Mesenchymal stem cell (in vitro differentiated cells and primary cell): ENCODE results near the gene IFFO2.

Experiments used
- DNase-seq: peaks from one replicate; pipeline ENCODE4 v3.0.0-alpha.2; 2013
- H2AFZ ChIP-seq: one replicate; pipeline ENCODE4 v1.6.1; 2013; ENCODE audit warnings: low read depth, mild to moderate bottlenecking, control low read depth, inconsistent platforms, low read length, moderate library complexity
- H2AK5ac ChIP-seq: 2 replicates; pipeline ENCODE4 v1.6.1; 2013; ENCODE audit warnings: low read length, moderate library complexity, mild to moderate bottlenecking, inconsistent platforms; ENCODE audit not compliant: severe bottlenecking
- H2BK120ac ChIP-seq: one replicate; pipeline ENCODE4 v1.6.1; 2013; ENCODE audit warnings: low read depth, mild to moderate bottlenecking, inconsistent platforms, low read length, moderate library complexity
- H2BK12ac ChIP-seq, 2 experiments: one replicate each; pipeline ENCODE4 v1.6.1; 2013; ENCODE audit warnings: inconsistent platforms in 2 of 2, low read length in 2 of 2, mild to moderate bottlenecking in 2 of 2, moderate library complexity in 2 of 2, control low read depth in 1 of 2
- H2BK15ac ChIP-seq: one replicate; pipeline ENCODE4 v1.6.1; 2013; ENCODE audit warnings: mild to moderate bottlenecking, low read depth, inconsistent platforms; ENCODE audit not compliant: poor library complexity, severe bottlenecking
- H2BK5ac ChIP-seq: 2 replicates; pipeline ENCODE4 v1.6.1; 2013; ENCODE audit warnings: low read depth, mild to moderate bottlenecking, low read length, control low read depth, inconsistent platforms; ENCODE audit not compliant: poor library complexity, severe bottlenecking
- H3K14ac ChIP-seq, 2 experiments: one replicate each; pipeline ENCODE4 v1.6.1; 2013; ENCODE audit warnings: inconsistent platforms in 2 of 2, low read length in 2 of 2, control low read depth in 1 of 2, mild to moderate bottlenecking in 1 of 2, moderate library complexity in 1 of 2
- H3K18ac ChIP-seq, 2 experiments: one replicate each; pipeline ENCODE4 v1.6.1; 2013; ENCODE audit warnings: inconsistent platforms in 2 of 2, low read length in 2 of 2, control low read depth in 1 of 2, low read depth in 1 of 2, mild to moderate bottlenecking in 1 of 2
- H3K23ac ChIP-seq, 2 experiments: one replicate each; pipeline ENCODE4 v1.6.1; 2013; ENCODE audit warnings: inconsistent platforms in 2 of 2, low read length in 2 of 2, mild to moderate bottlenecking in 2 of 2, moderate library complexity in 2 of 2, control low read depth in 1 of 2
- H3K27ac ChIP-seq: 2 replicates; pipeline ENCODE4 v1.5.1; 2013; ENCODE audit warnings: mild to moderate bottlenecking, moderate library complexity, low read length, control low read depth, inconsistent platforms; ENCODE audit not compliant: poor library complexity, severe bottlenecking
- H3K27me3 ChIP-seq, 2 experiments: 2 replicates each; pipeline versions ENCODE4 v1.6.1 to v1.7.0; 2013; ENCODE audit warnings: low read length in 2 of 2, mild to moderate bottlenecking in 2 of 2, moderate library complexity in 2 of 2, control low read depth in 1 of 2, inconsistent platforms in 1 of 2; ENCODE audit not compliant: control insufficient read depth in 1 of 2, insufficient read depth in 1 of 2
- H3K36me3 ChIP-seq, 2 experiments: 2 replicates each; pipeline versions ENCODE4 v1.6.1 to v1.7.0; 2013; ENCODE audit warnings: low read length in 2 of 2, control low read depth in 1 of 2, inconsistent platforms in 1 of 2, low read depth in 1 of 2, mild to moderate bottlenecking in 1 of 2; ENCODE audit not compliant: insufficient read depth in 2 of 2, control insufficient read depth in 1 of 2
- H3K4ac ChIP-seq, 2 experiments: one replicate each; pipeline ENCODE4 v1.6.1; 2013; ENCODE audit warnings: inconsistent platforms in 2 of 2, low read length in 2 of 2, mild to moderate bottlenecking in 2 of 2, moderate library complexity in 2 of 2, control low read depth in 1 of 2, low read depth in 1 of 2
- H3K4me1 ChIP-seq: 2 replicates; pipeline ENCODE4 v1.6.1; 2013; ENCODE audit warnings: low read depth, low read length, control low read depth; ENCODE audit not compliant: control insufficient read depth, insufficient read depth
- H3K4me2 ChIP-seq: 2 replicates; pipeline ENCODE4 v1.6.1; 2013; ENCODE audit warnings: low read length, mild to moderate bottlenecking, inconsistent platforms; ENCODE audit not compliant: poor library complexity, severe bottlenecking
- H3K4me3 ChIP-seq, 2 experiments: 2 replicates each; pipeline versions ENCODE4 v1.5.1 to v1.7.0; 2013; ENCODE audit warnings: low read length in 2 of 2, mild to moderate bottlenecking in 2 of 2, control low read depth in 1 of 2, low read depth in 1 of 2; ENCODE audit not compliant: insufficient read depth in 1 of 2
- H3K79me1 ChIP-seq: replicated peaks from 2 replicates; pipeline ENCODE4 v1.6.1; 2013; ENCODE audit warnings: mild to moderate bottlenecking, control low read depth, low read length, inconsistent platforms; ENCODE audit not compliant: poor library complexity, severe bottlenecking
- H3K9ac ChIP-seq: 2 replicates; pipeline ENCODE4 v1.7.0; 2013; ENCODE audit warnings: mild to moderate bottlenecking, low read length, moderate library complexity
- H3K9me3 ChIP-seq: 2 replicates; pipeline ENCODE4 v1.7.0; 2013; ENCODE audit warnings: mild to moderate bottlenecking, low read length; ENCODE audit not compliant: control insufficient read depth
- H4K8ac ChIP-seq: one replicate; pipeline ENCODE4 v1.6.1; 2013; ENCODE audit warnings: inconsistent platforms, mild to moderate bottlenecking, low read length, moderate library complexity
- H4K91ac ChIP-seq: one replicate; pipeline ENCODE4 v1.6.1; 2013; ENCODE audit warnings: mild to moderate bottlenecking, low read length, inconsistent platforms
- WGBS: methylation state at CpG from one replicate; pipeline ENCODE4 v1.1.7; 2013; ENCODE audit warnings: mixed read lengths; 5-methylcytosine and 5-hydroxymethylcytosine counted together

IFFO2 gene

DNA sequence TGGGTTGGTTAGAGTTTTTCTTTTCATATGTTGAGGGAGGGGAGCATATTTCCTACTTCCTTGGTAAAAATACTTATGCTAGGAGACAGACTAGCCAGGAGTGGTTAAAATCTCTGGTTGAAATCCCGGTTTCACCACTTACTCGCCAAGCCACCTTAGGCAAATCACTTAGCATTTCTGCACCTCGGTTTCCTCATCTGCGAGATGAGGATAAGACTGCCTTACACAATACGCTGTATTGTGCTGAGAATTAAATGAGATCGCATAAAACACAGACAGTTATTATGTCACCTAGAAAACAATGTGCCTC lies 1.4 kb downstream of the IFFO2 start:
- H3K4ac ChIP-seq: no peak overlapping the region
- H4K91ac ChIP-seq: no peak overlapping the region
- no peak for DNase-seq
- H3K4me3 ChIP-seq: peak overlapping the region; percentile 80 to 89
- H3K4me2 ChIP-seq: peak overlapping the region; percentile 73
- H3K9ac ChIP-seq: peak overlapping the region; percentile 61
- H2AK5ac ChIP-seq: no peak overlapping the region
- no peak overlapping the region for H2BK12ac ChIP-seq
- no peak overlapping the region for H2BK15ac ChIP-seq
- no peak overlapping the region for H2AFZ ChIP-seq
- H3K27me3 ChIP-seq: peaks cover 2 to 7% of the 10 kb centered on the region in 2 experiments
- H2BK5ac ChIP-seq: no peak overlapping the region
- H3K4me1 ChIP-seq: peaks cover 44% of the 10 kb centered on the region
- WGBS: 29% methylated on average over 6 of the region's 6 CpGs
- H3K36me3 ChIP-seq: peaks cover 0 to 4% of the 10 kb centered on the region in 2 experiments
- H3K27ac ChIP-seq: peak overlapping the region; percentile 53
- H3K79me1 ChIP-seq: no peaks in the 10 kb centered on the region
- H3K9me3 ChIP-seq: no peaks in the 10 kb centered on the region
- H3K18ac ChIP-seq: peak overlapping the region; percentile 55 to 95
- H3K23ac ChIP-seq: no peak overlapping the region
- H2BK120ac ChIP-seq: no peak overlapping the region
- H3K14ac ChIP-seq: peak overlapping the region in 1 of 2 experiments; percentile 99
- no peak overlapping the region for H4K8ac ChIP-seq

DNA sequence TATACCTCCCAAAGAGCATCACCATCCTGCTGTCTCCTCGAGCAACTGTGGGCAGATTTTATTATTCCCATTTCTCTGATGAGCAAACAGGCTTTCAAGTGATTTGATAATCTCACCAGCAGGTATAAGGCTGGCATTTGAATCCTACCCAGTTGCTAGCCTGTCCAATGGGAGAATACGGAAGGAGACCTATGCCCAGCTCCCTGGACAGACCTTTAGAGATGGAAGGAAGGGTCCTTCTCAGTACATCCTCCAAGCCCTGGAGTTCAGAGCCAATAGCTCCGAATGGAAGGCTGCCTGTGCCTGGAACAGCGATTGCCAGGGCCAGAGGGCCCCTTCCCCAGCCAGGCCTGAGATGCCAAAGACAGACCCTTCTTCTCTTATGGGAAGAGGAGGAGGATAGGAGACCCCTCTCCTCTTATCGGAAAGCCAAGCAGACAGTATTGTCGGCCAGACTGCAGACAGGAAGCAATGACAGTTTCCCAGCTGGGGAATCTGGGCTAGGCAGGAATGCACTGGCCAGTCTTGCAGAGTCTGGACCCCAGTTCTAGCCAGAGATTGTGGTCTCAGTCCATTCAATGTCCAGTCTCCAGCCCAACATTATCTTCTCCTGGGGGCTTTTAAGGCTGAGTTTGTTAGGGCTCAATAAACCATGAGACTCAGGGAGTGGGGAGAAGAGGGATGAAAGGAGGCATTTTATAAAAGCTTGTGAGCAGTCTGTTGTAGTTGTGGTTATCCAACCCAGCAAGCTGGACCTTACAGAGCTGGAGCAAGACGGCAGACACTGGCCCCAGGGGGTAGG lies 2.0 kb downstream of the IFFO2 start:
- Histone ChIP-seq H3K27me3 (peaks cover 0 to 3% of the 10 kb centered on the region in 2 experiments), H2BK12ac (peak overlapping the region in 1 of 2 experiments; percentile 51), H3K9me3 (no peaks in the 10 kb centered on the region), H3K4me3 (peak overlapping the region; percentile 26 to 80), H3K4me2 (peak overlapping the region; percentile 73), H3K4me1 (peaks cover 51% of the 10 kb centered on the region), H3K36me3 (peaks cover 0 to 4% of the 10 kb centered on the region in 2 experiments), H4K8ac (peak overlapping the region; percentile 3), H3K9ac (peak overlapping the region; percentile 61), H3K4ac (no peak overlapping the region), H2BK5ac (peak overlapping the region; percentile 22), H3K18ac (peak overlapping the region; percentile 25 to 73), H3K79me1 (no peaks in the 10 kb centered on the region), H3K23ac (peak overlapping the region in 1 of 2 experiments; percentile 14), H2AK5ac (peak overlapping the region; percentile 9), H3K14ac (peak overlapping the region in 1 of 2 experiments; percentile 83), H2BK120ac (no peak overlapping the region), H3K27ac (peak overlapping the region; percentile 53), H4K91ac (peak overlapping the region; percentile 6), H2BK15ac (no peak overlapping the region), H2AFZ (no peak overlapping the region)
- DNase-seq: peak; percentile 70
- WGBS: 32% methylated on average over 7 of the region's 7 CpGs

DNA sequence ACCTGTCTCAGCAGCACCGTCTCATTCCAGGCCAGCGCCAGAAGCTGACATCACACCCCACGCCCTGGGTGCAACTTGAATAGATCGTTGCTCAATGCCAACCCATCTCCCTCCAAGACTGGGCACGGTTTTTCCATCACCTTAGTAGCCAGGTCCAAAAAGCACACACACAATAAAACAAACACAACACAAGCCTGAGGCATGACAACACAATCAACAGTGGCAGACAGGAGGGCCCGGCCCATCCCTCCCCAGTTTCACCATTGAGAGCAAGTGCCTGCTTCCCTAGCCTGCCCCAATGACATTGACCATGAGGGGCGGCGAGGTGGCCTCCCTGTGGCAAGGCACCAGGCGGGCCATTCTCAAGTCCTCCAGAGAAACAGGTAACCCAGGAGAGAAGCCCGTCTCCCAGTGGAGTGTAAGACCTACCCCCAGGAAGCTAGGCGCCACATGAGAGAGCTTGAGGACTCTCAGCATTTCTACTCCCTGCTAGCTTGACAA lies 2.7 kb downstream of the IFFO2 start:
- H3K4me2 ChIP-seq: peak overlapping the region; percentile 24
- DNase-seq: no peak
- peaks cover 57% of the 10 kb centered on the region for H3K4me1 ChIP-seq
- peaks cover 0 to 4% of the 10 kb centered on the region in 2 experiments for H3K36me3 ChIP-seq
- no peak overlapping the region for H3K23ac ChIP-seq
- no peaks in the 10 kb centered on the region for H3K9me3 ChIP-seq
- no peak overlapping the region for H2AFZ ChIP-seq
- no peak overlapping the region for H2BK120ac ChIP-seq
- no peak overlapping the region for H3K9ac ChIP-seq
- no peak overlapping the region for H3K14ac ChIP-seq
- H3K79me1 ChIP-seq: no peaks in the 10 kb centered on the region
- WGBS: 91% methylated on average over 11 of the region's 11 CpGs
- no peak overlapping the region for H4K8ac ChIP-seq
- peak overlapping the region in 1 of 2 experiments; percentile 45 for H2BK12ac ChIP-seq
- H4K91ac ChIP-seq: no peak overlapping the region
- H3K27ac ChIP-seq: no peak overlapping the region
- H2BK15ac ChIP-seq: no peak overlapping the region
- no peaks in the 10 kb centered on the region for H3K27me3 ChIP-seq
- no peak overlapping the region for H2BK5ac ChIP-seq
- H3K4me3 ChIP-seq: peak overlapping the region in 1 of 2 experiments; percentile 80
- H2AK5ac ChIP-seq: no peak overlapping the region
- H3K18ac ChIP-seq: peak overlapping the region in 1 of 2 experiments; percentile 18
- H3K4ac ChIP-seq: peak overlapping the region in 1 of 2 experiments; percentile 24

DNA sequence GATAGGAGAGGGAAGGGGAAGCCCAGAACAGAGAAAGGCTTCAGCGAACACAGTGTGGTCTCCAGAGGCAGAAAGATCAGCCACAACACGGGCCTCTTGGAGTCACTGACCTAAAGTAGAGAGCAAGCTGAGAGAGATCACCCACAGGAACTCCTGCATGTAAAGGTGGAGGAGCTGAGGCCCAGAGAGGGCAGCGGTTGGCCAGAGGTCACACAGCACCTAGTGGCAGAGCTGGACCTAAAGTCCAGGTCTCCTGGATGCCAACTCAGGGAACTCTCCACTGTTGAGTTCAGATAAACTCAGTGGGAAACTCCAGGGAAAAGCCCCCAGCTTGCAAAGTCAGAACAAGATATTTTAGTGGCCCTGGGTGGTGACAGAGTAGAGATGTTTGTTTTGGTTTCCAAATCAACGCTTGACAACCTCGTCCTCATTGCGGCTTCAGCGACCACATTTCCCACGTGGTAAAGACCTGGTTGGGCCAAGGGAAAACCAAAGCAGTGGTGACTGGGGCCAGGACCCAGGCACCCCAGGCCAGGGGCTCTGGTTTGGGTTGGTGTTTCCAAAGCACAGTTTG lies 4.6 kb downstream of the IFFO2 start:
- 75% methylated on average over 8 of the region's 8 CpGs for WGBS
- Histone ChIP-seq H3K9me3 (no peaks in the 10 kb centered on the region), H2AK5ac (peak overlapping the region; percentile 11), H3K4me1 (peaks cover 63% of the 10 kb centered on the region), H3K14ac (peak overlapping the region in 1 of 2 experiments; percentile 86), H3K4me2 (no peak overlapping the region), H4K8ac (peak overlapping the region; percentile 24), H3K9ac (peak overlapping the region; percentile 83), H3K79me1 (peaks cover 2% of the 10 kb centered on the region), H3K4ac (peak overlapping the region in 1 of 2 experiments; percentile 73), H3K18ac (peak overlapping the region; percentile 38 to 77), H3K27ac (peak overlapping the region; percentile 1), H4K91ac (peak overlapping the region; percentile 12), H2BK120ac (peak overlapping the region; percentile 91), H2BK5ac (no peak overlapping the region), H2BK12ac (no peak overlapping the region), H3K27me3 (no peaks in the 10 kb centered on the region), H2BK15ac (peak overlapping the region; percentile 12), H3K36me3 (peaks cover 0 to 4% of the 10 kb centered on the region in 2 experiments), H3K23ac (no peak overlapping the region), H3K4me3 (no peak overlapping the region), H2AFZ (no peak overlapping the region)
- peak; percentile 81 for DNase-seq
